ENCODE results near the gene UMODL1.

UMODL1 gene

GRCh38 chr21:42125571-42126544 is 54.7 kb downstream of the UMODL1 start:
- FAIRE-seq (no peak), DNase-seq (ENCODE audit: insufficient read length, low spot score) (no peak)
- no peak for TF ChIP-seq TAF1 (IDR thresholded peaks at IDR 0.05; ENCODE audit: low read depth, low read length)
- no peak for TF ChIP-seq PAX5 (IDR thresholded peaks at IDR 0.05; ENCODE audit: insufficient read depth, low read length, severe bottlenecking)
- TF ChIP-seq POLR2A (IDR thresholded peaks at IDR 0.05; ENCODE audit: low read depth, low read length), result no peak
- TF ChIP-seq POU2F2 (IDR thresholded peaks at IDR 0.05; ENCODE audit: low read depth, low read length), result no peak
- no peak for TF ChIP-seq POLR2AphosphoS5 (IDR thresholded peaks at IDR 0.05; ENCODE audit: low read depth, low read length)
- no peak for TF ChIP-seq SPI1 (IDR thresholded peaks at IDR 0.05; ENCODE audit: low read depth, low read length)

DNA sequence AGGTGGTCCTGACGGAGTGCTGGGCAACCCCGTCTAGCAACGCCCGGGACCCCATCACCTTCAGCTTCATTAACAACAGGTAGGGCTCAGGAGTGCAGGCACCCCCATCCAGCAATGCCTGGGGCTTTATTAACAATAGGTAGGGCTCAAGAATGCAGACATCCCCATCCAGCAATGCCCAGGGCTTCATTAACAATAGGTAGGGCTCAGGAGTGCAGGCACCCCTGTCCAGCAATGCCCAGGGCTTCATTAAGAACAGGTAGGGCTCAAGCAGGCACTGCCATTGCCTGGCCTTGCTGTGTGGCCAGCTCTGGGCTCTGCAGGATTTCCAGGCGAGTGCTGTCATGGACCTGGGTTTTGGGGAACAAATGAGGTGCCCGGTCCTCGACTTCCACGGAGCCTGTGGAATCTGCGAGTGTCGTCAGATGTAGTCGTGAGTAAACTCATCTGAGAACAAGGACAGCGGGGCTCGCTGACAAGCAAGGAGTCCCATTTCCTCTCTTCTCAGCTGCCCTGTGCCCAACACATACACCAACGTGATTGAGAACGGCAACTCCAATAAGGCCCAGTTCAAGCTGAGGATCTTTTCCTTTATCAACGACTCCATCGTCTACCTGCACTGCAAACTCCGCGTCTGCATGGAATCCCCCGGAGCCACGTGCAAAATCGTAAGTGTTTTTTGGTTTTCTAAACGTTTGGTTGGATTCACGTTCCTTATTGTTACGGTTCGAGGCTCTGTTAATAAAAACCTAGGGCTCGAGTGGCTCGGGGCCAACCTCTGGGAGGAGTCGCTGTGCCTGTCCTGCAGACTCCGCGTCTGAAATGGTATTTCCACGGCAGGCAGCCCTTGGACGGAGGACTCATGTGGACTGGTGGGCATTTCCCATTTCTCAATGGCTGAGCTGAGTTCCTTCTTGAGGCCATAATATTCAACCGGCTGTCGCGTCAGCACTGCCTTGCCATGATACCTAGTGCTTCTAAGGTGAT is 56.3 kb downstream of the UMODL1 start:
- TF ChIP-seq SPI1 (IDR thresholded peaks at IDR 0.05; ENCODE audit: low read depth, low read length), result no peak
- TF ChIP-seq PAX5 (IDR thresholded peaks at IDR 0.05; ENCODE audit: insufficient read depth, low read length, severe bottlenecking), result no peak
- no peak for TF ChIP-seq POLR2AphosphoS5 (IDR thresholded peaks at IDR 0.05; ENCODE audit: low read depth, low read length)
- TF ChIP-seq TAF1 (IDR thresholded peaks at IDR 0.05; ENCODE audit: low read depth, low read length), result no peak
- TF ChIP-seq POLR2A (IDR thresholded peaks at IDR 0.05; ENCODE audit: low read depth, low read length), result no peak
- no peak for TF ChIP-seq POU2F2 (IDR thresholded peaks at IDR 0.05; ENCODE audit: low read depth, low read length)
- DNase-seq (ENCODE audit: insufficient read length, low spot score) (no peak), FAIRE-seq (no peak)

- FAIRE-seq (peak; percentile 55), DNase-seq (ENCODE audit: insufficient read length, low spot score) (no peak)
- TF ChIP-seq POU2F2 (IDR thresholded peaks at IDR 0.05; ENCODE audit: low read depth, low read length) (no peak), POLR2A (IDR thresholded peaks at IDR 0.05; ENCODE audit: low read depth, low read length) (no peak)
Observed at GRCh38 chr21:42129300-42130266, 58.5 kb downstream of the UMODL1 start.

GRCh38 chr21:42130441-42130840 is 59.3 kb downstream of the UMODL1 start:
- no peak for DNase-seq (ENCODE audit: insufficient read length, low spot score)
- TF ChIP-seq SPI1 (IDR thresholded peaks at IDR 0.05; ENCODE audit: low read depth, low read length) (no peak), PAX5 (IDR thresholded peaks at IDR 0.05; ENCODE audit: insufficient read depth, low read length, severe bottlenecking) (no peak), POU2F2 (IDR thresholded peaks at IDR 0.05; ENCODE audit: low read depth, low read length) (no peak), TAF1 (IDR thresholded peaks at IDR 0.05; ENCODE audit: low read depth, low read length) (no peak), POLR2AphosphoS5 (IDR thresholded peaks at IDR 0.05; ENCODE audit: low read depth, low read length) (no peak), POLR2A (IDR thresholded peaks at IDR 0.05; ENCODE audit: low read depth, low read length) (no peak)
- FAIRE-seq, result no peak

GRCh38 chr21:42132183-42132582 is 61.1 kb downstream of the UMODL1 start:
- no peak for FAIRE-seq
- TF ChIP-seq PAX5 (IDR thresholded peaks at IDR 0.05; ENCODE audit: insufficient read depth, low read length, severe bottlenecking) (no peak), POLR2A (IDR thresholded peaks at IDR 0.05; ENCODE audit: low read depth, low read length) (no peak), POLR2AphosphoS5 (IDR thresholded peaks at IDR 0.05; ENCODE audit: low read depth, low read length) (no peak), SPI1 (IDR thresholded peaks at IDR 0.05; ENCODE audit: low read depth, low read length) (no peak), POU2F2 (IDR thresholded peaks at IDR 0.05; ENCODE audit: low read depth, low read length) (no peak), TAF1 (IDR thresholded peaks at IDR 0.05; ENCODE audit: low read depth, low read length) (no peak)
- no peak for DNase-seq (ENCODE audit: insufficient read length, low spot score)

DNA sequence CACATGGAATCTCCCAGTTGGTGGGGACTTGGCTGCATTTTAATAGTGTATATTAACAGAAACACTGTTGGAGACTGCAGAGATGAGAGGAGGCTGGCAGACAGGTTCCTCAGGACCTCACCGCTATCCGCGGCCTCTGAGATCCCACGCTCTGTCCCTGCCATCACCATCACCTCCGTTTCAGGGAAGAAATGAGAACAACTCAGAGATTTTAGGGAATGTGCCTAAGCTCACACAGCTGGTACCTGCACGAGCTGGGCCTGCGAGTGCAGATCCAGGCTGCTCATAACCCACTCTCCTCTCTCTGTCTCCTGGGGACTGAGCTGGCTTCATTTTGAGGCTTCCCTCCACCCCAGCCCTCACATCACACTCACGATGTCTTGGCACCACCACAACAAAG is 62.0 kb downstream of the UMODL1 start:
- FAIRE-seq, result no peak
- DNase-seq (ENCODE audit: insufficient read length, low spot score), result no peak
- TF ChIP-seq POU2F2 (IDR thresholded peaks at IDR 0.05; ENCODE audit: low read depth, low read length), result no peak
- TF ChIP-seq POLR2A (IDR thresholded peaks at IDR 0.05; ENCODE audit: low read depth, low read length), result no peak
- TF ChIP-seq PAX5 (IDR thresholded peaks at IDR 0.05; ENCODE audit: insufficient read depth, low read length, severe bottlenecking), result no peak
- no peak for TF ChIP-seq TAF1 (IDR thresholded peaks at IDR 0.05; ENCODE audit: low read depth, low read length)
- TF ChIP-seq SPI1 (IDR thresholded peaks at IDR 0.05; ENCODE audit: low read depth, low read length), result no peak
- TF ChIP-seq POLR2AphosphoS5 (IDR thresholded peaks at IDR 0.05; ENCODE audit: low read depth, low read length), result no peak

GRCh38 chr21:42135386-42136052 is 64.4 kb downstream of the UMODL1 start:
- no peak for DNase-seq (ENCODE audit: insufficient read length, low spot score)

More at GRCh38 chr21:42135386-42136052, 64.4 kb downstream of the UMODL1 start:
- no peak for TF ChIP-seq POU2F2 (IDR thresholded peaks at IDR 0.05; ENCODE audit: low read depth, low read length)
- TF ChIP-seq TAF1 (IDR thresholded peaks at IDR 0.05; ENCODE audit: low read depth, low read length), result no peak
- TF ChIP-seq PAX5 (IDR thresholded peaks at IDR 0.05; ENCODE audit: insufficient read depth, low read length, severe bottlenecking), result no peak
- no peak for TF ChIP-seq SPI1 (IDR thresholded peaks at IDR 0.05; ENCODE audit: low read depth, low read length)
- no peak for TF ChIP-seq POLR2A (IDR thresholded peaks at IDR 0.05; ENCODE audit: low read depth, low read length)
- TF ChIP-seq POLR2AphosphoS5 (IDR thresholded peaks at IDR 0.05; ENCODE audit: low read depth, low read length), result no peak
- FAIRE-seq, result no peak
